Stimulated activated naive CD4-positive, alpha-beta T cell (primary cell): ENCODE data around the gene MAP2.
A peak's percentile ranks its signal among the peaks of the same experiment; 100 is the strongest.
"Not testable (repeated sequence)": the region's sequence is repeated elsewhere in the genome, so short reads cannot be mapped to it uniquely, and the experiment has no call there.

Source experiments
- DNase-seq, 6 experiments: peaks; one replicate each; lab custom pipeline; 2025; lab: John Stamatoyannopoulos, UW

Gene MAP2

GRCh38 chr2:209473930-209474419 is 50.1 kb downstream of the MAP2 start:
- no peak for DNase-seq

GRCh38 chr2:209474960-209475359 is 51.1 kb downstream of the MAP2 start:
- DNase-seq = no peak

- no peak for DNase-seq
Measured at GRCh38 chr2:209476367-209477208, 52.7 kb downstream of the MAP2 start.

- DNase-seq = not testable (repeated sequence)
Measured at GRCh38 chr2:209492296-209492695, 68.4 kb downstream of the MAP2 start.

GRCh38 chr2:209495068-209495620 is 71.3 kb downstream of the MAP2 start:
- not testable (repeated sequence) for DNase-seq

GRCh38 chr2:209495855-209496585 is 72.2 kb downstream of the MAP2 start:
- no peak for DNase-seq

GRCh38 chr2:209496586-209496982 is 72.7 kb downstream of the MAP2 start:
- no peak for DNase-seq

- DNase-seq = no peak
Measured at GRCh38 chr2:209498614-209499013, 74.8 kb downstream of the MAP2 start.

- no peak for DNase-seq
Measured at GRCh38 chr2:209499069-209499468, 75.2 kb downstream of the MAP2 start.

- no peak for DNase-seq
Measured at GRCh38 chr2:209501579-209501978, 77.7 kb downstream of the MAP2 start.

GRCh38 chr2:209505410-209505809 is 81.6 kb downstream of the MAP2 start:
- no peak for DNase-seq

GRCh38 chr2:209508255-209508654 is 84.4 kb downstream of the MAP2 start:
- DNase-seq = no peak

GRCh38 chr2:209511637-209512036 is 87.8 kb downstream of the MAP2 start:
- no peak for DNase-seq

GRCh38 chr2:209512971-209513370 is 89.1 kb downstream of the MAP2 start:
- DNase-seq = no peak

- DNase-seq = no peak
Measured at GRCh38 chr2:209517436-209517835, 93.6 kb downstream of the MAP2 start.

GRCh38 chr2:209519271-209519670 is 95.4 kb downstream of the MAP2 start:
- no peak for DNase-seq

GRCh38 chr2:209519906-209520305 is 96.1 kb downstream of the MAP2 start:
- no peak for DNase-seq

GRCh38 chr2:209523041-209523740 is 99.3 kb downstream of the MAP2 start:
- no peak for DNase-seq

GRCh38 chr2:209523867-209524266 is 100.0 kb downstream of the MAP2 start:
- no peak for DNase-seq

GRCh38 chr2:209525331-209525730 is 101.5 kb downstream of the MAP2 start:
- no peak for DNase-seq

GRCh38 chr2:209525834-209526281 is 102.0 kb downstream of the MAP2 start:
- peak in 1 of 6 experiments; percentile 1 for DNase-seq

- no peak for DNase-seq
Measured at GRCh38 chr2:209526561-209526960, 102.7 kb downstream of the MAP2 start.
